Activated T-cell treated with anti-CD3 and anti-CD28 coated beads for 48 hours (primary cell): ENCODE data around the gene CCSER1.
"Not testable (repeated sequence)": the region's sequence is repeated elsewhere in the genome, so short reads cannot be mapped to it uniquely, and the experiment has no call there.

Experiments
- DNase-seq: peaks from one replicate; pipeline ENCODE4 v3.0.0-alpha.2; 2020; ENCODE audit warnings: low read depth

The CCSER1 gene

DNA sequence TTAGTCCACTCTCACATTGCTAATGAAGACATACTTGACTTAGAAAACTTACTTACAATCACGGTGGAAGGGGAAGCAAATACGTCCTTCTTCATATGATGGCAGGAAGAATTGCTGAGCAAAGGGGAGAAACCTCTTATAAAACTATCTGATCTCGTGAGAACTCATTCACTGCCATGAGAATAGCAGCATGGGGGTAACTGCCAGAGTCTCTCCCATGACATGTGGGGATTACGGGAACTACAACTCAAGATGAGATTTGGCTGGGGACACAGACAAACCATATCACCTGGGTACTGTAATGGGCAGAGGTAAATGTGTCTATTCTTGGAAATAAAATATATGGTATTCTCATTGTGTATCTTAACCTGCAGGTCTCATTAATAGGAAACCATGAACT is 1464.9 kb downstream of the CCSER1 start:
- DNase-seq: no peak

- DNase-seq: no peak
Observed at GRCh38 chr4:91596718-91597117, 1469.5 kb downstream of the CCSER1 start.

- DNase-seq: no peak
Observed at GRCh38 chr4:91598696-91599095, 1471.5 kb downstream of the CCSER1 start.

- DNase-seq: no peak
Observed at GRCh38 chr4:91600301-91600700, 1473.1 kb downstream of the CCSER1 start.

GRCh38 chr4:91601401-91601800 is 1474.2 kb downstream of the CCSER1 start:
- no peak for DNase-seq

DNA sequence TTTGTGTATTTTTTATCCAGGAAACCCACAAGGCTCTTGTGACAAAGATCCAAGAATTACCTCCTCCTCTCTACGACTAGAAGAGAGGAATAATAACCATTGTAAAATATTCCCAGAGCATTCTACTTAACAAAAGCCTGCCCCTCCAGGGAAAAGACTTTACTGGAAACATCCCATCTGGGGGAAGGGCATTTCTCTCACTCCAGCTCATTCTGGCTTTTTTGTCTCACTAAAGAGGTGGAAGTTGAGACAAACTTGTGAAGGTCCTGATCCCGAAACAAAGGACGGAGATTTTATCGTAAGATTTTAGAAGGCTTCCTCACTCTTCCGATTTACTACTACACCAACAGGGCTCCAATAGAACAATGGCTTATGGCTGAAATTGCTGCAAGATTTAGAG is 1484.6 kb downstream of the CCSER1 start:
- DNase-seq: no peak

DNA sequence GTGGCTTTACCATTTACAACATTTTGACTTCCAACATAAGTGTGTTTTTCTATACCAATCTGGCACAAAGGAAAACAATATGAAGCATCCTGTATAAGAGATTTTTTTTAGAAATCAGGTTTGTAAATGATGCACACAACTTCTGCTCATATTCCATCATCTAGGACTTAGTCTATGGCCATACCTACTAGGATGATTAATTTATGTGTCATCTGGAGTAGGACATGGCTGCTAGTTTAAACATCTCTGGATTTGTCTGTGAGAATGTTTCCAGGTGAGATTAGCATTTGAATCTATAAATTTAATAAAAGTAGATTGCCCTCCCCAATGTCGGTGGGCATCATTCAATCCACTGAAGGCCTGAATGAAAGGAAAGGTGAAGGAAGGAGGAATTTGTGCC is 1493.8 kb downstream of the CCSER1 start:
- no peak for DNase-seq

GRCh38 chr4:91621446-91621845 is 1494.3 kb downstream of the CCSER1 start:
- DNase-seq: no peak

GRCh38 chr4:91622925-91623602 is 1495.9 kb downstream of the CCSER1 start:
- no peak for DNase-seq

GRCh38 chr4:91623603-91623967 is 1496.4 kb downstream of the CCSER1 start:
- DNase-seq: not testable (repeated sequence)

- no peak for DNase-seq
Observed at GRCh38 chr4:91630054-91630453, 1502.9 kb downstream of the CCSER1 start.

DNA sequence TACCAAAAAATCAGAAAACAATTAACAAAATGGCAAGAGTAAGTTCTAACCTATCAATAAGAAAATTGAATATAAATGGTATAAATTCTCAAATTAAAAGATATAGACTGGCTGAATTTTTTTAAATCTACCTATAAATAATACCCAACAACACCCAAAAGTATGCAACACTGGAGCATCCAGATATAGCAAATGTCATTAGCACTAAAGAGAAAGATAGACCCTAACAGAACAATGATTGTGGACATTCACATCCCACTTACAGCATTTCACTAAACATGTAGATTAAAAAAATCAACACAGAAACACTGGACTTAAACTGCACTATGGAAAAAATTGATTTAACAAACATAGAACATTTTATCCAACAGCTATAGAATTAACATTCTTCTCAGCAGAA is 1503.6 kb downstream of the CCSER1 start:
- no peak for DNase-seq

DNA sequence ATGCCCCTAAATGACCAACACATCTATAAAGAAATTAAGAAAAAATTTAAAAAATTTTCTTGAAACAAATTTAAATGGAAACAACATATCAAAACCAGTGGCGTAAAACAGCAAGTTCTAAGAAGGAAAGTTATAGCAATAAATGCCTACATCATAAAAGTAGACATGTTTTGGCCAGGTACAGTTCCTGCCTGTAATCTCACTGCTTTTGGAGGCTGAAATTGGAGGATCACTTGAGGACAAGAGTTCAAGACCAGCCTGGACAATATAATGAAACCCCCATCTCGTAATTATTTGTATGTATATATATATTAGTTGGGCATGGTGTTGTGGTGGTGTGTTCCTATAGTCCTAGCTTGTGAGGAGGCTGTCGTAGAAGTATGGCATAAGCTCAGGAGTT is 1504.1 kb downstream of the CCSER1 start:
- DNase-seq: no peak

- no peak for DNase-seq
Observed at GRCh38 chr4:91636083-91636482, 1508.9 kb downstream of the CCSER1 start.
